Fibroblast of gingiva (primary cell): ENCODE measurements around the gene ADD2.
"Not testable (repeated sequence)": the region's sequence is repeated elsewhere in the genome, so short reads cannot be mapped to it uniquely, and the experiment has no call there.

ENCODE experiments used
- DNase-seq: peaks from one replicate; pipeline ENCODE4 v3.0.0-alpha.2; 2011; ENCODE audit warnings: low read depth

Gene ADD2

GRCh38 chr2:70767699-70768589 is at the start of gene ADD2:
Gene ADD2, minus strand, starts transcription at chr2:70768200. Its CDS starts 61,792 bp downstream, at chr2:70706408.
- DNase-seq = no peak

GRCh38 chr2:70817284-70817954 is 49.4 kb upstream of the ADD2 start:
- DNase-seq = no peak

GRCh38 chr2:70816726-70817125 is 48.7 kb upstream of the ADD2 start:
- no peak for DNase-seq

GRCh38 chr2:70808983-70809958 is 41.3 kb upstream of the ADD2 start:
- DNase-seq = no peak

GRCh38 chr2:70807828-70808118 is 39.8 kb upstream of the ADD2 start:
- no peak for DNase-seq

GRCh38 chr2:70807102-70807827 is 39.3 kb upstream of the ADD2 start:
- no peak for DNase-seq

GRCh38 chr2:70806620-70807019 is 38.6 kb upstream of the ADD2 start:
- DNase-seq = no peak

- DNase-seq = no peak
Observed at GRCh38 chr2:70806013-70806412, 38.0 kb upstream of the ADD2 start.

- no peak for DNase-seq
Observed at GRCh38 chr2:70801607-70802263, 33.7 kb upstream of the ADD2 start.

GRCh38 chr2:70799706-70800105 is 31.7 kb upstream of the ADD2 start:
- no peak for DNase-seq

GRCh38 chr2:70797996-70798395 is 30.0 kb upstream of the ADD2 start:
- DNase-seq = not testable (repeated sequence)

- DNase-seq = no peak
Observed at GRCh38 chr2:70797506-70797905, 29.5 kb upstream of the ADD2 start.

GRCh38 chr2:70796262-70796661 is 28.3 kb upstream of the ADD2 start:
- DNase-seq = no peak

- no peak for DNase-seq
Observed at GRCh38 chr2:70795164-70795995, 27.4 kb upstream of the ADD2 start.

- no peak for DNase-seq
Observed at GRCh38 chr2:70793450-70793849, 25.4 kb upstream of the ADD2 start.

- DNase-seq = no peak
Observed at GRCh38 chr2:70790136-70790828, 22.3 kb upstream of the ADD2 start, which contains the start of gene FIGLA. Gene FIGLA, minus strand, starts transcription at chr2:70790643. Its CDS starts 5 bp downstream, at chr2:70790638.

GRCh38 chr2:70789304-70790135 is 21.5 kb upstream of the ADD2 start:
- DNase-seq = peak; percentile 34

- DNase-seq = no peak
Observed at GRCh38 chr2:70785137-70785911, 17.3 kb upstream of the ADD2 start.
